ENCODE results near the gene DISC1. TPM values are rescaled to one million over a fixed set of nuclear protein-coding genes. Genes with fewer than 3 reads are reported as not detected.

The DISC1 gene
- total and polyA plus RNA-seq, 11 donors: 0.76 to 12.8 (median 4.3) TPM

DNA sequence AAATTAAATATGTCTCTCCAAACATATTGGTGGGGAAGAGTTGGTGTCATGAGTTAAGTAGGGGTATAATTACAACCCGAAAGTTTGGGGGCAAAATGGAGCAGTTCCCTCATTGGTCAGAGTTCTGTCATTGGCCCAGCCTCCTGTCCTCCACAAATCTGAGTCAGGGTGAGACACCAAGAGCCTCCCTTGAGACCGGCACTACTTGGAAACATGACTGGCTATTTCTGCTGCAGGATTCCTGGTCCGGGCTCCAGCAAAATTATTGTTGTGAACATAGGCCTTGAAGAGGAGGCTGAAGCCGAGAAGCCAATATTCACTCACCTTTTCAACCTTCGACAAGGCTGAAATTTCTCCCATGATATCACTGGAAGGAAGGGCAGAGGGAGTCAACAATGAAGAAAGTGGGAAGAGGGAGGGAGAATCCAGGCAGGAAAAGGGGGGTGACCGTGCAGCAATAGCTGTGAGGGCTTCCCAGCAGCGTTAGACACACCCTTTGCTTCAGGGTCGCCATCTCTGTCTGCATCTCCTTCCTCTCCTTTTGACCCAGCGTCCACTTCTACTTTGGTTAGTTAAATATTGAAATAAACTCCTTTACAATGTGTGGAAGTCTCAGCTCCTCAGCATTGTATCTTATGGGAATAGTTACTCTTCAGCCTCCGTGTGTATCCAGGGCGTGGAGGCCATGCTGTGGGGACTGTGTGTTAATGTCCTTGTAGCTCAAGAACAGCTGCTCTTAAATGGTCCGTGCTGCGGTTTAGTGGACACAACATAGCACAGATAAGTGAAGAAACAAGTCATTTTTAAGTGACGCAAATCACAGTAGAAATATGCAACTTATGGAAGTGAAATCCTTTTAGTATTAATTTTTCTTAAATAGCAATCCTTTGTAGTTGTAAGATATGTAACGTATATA is 307.4 kb downstream of the DISC1 start:
- no peak overlapping the region for H3K4me3 ChIP-seq
- intact Hi-C loops (cut with DNase I): loop anchor here in 4 of 10 donors (5.0 to 10.0 kb wide), 3 partner anchors 69 to 691 kb away; no protein-coding TSS in a partner anchor
- H3K27me3 ChIP-seq: no peaks in the 10 kb centered on the region
- H3K27ac ChIP-seq: peak overlapping the region in 3 of 12 donors; percentile 1 to 66 (median 35)
- ATAC-seq (peak in 1 of 4 donors; percentile 30), DNase-seq (peak in 1 of 5 donors; percentile 29)
- no peak for TF ChIP-seq POLR2A (IDR thresholded peaks at IDR 0.05)
- TF ChIP-seq, protein P1, sequence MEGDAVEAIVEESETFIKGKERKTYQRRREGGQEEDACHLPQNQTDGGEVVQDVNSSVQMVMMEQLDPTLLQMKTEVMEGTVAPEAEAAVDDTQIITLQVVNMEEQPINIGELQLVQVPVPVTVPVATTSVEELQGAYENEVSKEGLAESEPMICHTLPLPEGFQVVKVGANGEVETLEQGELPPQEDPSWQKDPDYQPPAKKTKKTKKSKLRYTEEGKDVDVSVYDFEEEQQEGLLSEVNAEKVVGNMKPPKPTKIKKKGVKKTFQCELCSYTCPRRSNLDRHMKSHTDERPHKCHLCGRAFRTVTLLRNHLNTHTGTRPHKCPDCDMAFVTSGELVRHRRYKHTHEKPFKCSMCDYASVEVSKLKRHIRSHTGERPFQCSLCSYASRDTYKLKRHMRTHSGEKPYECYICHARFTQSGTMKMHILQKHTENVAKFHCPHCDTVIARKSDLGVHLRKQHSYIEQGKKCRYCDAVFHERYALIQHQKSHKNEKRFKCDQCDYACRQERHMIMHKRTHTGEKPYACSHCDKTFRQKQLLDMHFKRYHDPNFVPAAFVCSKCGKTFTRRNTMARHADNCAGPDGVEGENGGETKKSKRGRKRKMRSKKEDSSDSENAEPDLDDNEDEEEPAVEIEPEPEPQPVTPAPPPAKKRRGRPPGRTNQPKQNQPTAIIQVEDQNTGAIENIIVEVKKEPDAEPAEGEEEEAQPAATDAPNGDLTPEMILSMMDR (IDR thresholded peaks at IDR 0.05): no peak
- WGBS, 4 donors: 73 to 79% (median 77%) methylated on average over 15 of the region's 15 CpGs
- H3K9me3 ChIP-seq: peaks cover 0 to 13% (median 3%) of the 10 kb centered on the region in 12 donors
- H3K4me1 ChIP-seq: peaks cover 8 to 71% (median 61%) of the 10 kb centered on the region in 12 donors
- no peaks in the 10 kb centered on the region for H3K36me3 ChIP-seq

DNA sequence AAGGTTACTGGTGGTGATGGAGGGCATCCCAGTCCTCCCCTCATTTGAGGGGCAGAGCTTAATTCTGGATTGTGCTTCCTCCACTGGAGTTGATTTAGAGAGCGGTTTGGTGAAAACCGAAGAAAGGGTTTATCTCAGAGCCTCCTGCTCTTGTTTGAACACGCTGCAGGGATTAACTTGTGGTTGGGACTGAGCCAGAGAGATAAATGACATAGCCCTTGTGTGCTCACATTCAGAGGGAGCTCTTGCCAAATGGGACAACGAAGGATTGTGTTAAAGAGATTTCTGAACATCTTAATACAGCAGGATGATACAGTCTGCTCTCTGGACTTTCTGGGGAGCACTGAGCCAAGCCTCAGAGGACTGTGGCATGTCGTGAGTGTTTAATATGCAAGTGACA is 308.2 kb downstream of the DISC1 start:
- Histone ChIP-seq H3K9me3 (peaks cover 0 to 13% (median 3%) of the 10 kb centered on the region in 12 donors), H3K4me3 (no peak overlapping the region), H3K27ac (peak overlapping the region in 6 of 12 donors; percentile 0 to 66 (median 1)), H3K27me3 (no peaks in the 10 kb centered on the region), H3K36me3 (no peaks in the 10 kb centered on the region), H3K4me1 (peaks cover 8 to 63% (median 54%) of the 10 kb centered on the region in 12 donors)
- peak in 2 of 5 donors; percentile 39 to 46 for DNase-seq
- TF ChIP-seq, protein P1 (IDR thresholded peaks at IDR 0.05): no peak
- no peak for TF ChIP-seq POLR2A (IDR thresholded peaks at IDR 0.05)
- 8 to 12% (median 11%) methylated on average over 4 to 5 of the region's 5 CpGs for WGBS, 4 donors
- intact Hi-C loops (cut with DNase I): loop anchor here in 5 of 10 donors (5.0 to 10.0 kb wide), 4 partner anchors 67 to 690 kb away; no protein-coding TSS in a partner anchor
- peak; percentile 58 to 79 (median 72) for ATAC-seq

DNA sequence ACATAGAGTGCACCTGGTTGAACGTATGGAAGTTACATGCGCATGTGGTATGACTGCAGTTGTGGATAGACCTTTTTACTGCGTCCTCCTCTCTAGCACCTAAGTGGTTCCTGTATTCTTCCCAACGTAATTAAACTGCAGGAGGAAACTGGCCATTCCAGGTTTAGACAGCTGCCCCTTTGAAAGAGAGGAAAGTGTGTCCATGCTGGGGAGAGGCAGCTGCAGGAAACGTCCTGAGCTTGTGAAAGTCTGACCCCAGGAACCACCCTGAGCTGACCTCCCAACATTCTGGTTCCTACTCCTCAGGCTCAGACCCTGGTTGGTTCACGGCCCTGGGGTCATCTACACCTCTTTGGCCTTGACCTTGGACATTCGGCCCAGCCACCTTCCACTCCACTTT is 309.3 kb downstream of the DISC1 start:
- H3K36me3 ChIP-seq: no peaks in the 10 kb centered on the region
- no peak for ATAC-seq
- peaks cover 6 to 52% (median 44%) of the 10 kb centered on the region in 12 donors for H3K4me1 ChIP-seq
- WGBS, 4 donors: 77 to 83% (median 78%) methylated on average over 7 of the region's 7 CpGs
- intact Hi-C loops (cut with DNase I): loop anchor here in 4 of 10 donors (5.0 to 10.0 kb wide), 3 partner anchors 69 to 689 kb away; no protein-coding TSS in a partner anchor
- H3K9me3 ChIP-seq: peaks cover 0 to 13% (median 3%) of the 10 kb centered on the region in 12 donors
- H3K27me3 ChIP-seq: no peaks in the 10 kb centered on the region
- no peak overlapping the region for H3K4me3 ChIP-seq
- no peak for DNase-seq
- TF ChIP-seq, protein P1 (IDR thresholded peaks at IDR 0.05): no peak
- TF ChIP-seq POLR2A (IDR thresholded peaks at IDR 0.05): no peak
- H3K27ac ChIP-seq: peak overlapping the region in 1 of 12 donors; percentile 35
